Measurements from ENCODE around the gene ZDHHC20.

ZDHHC20 gene

GRCh38 chr13:21362741-21363140 lies 96.4 kb downstream of the ZDHHC20 start:
- no peak for DNase-seq

- no peak for DNase-seq
Measured at GRCh38 chr13:21361706-21362105, 97.4 kb downstream of the ZDHHC20 start.

GRCh38 chr13:21361123-21361522 lies 98.0 kb downstream of the ZDHHC20 start:
- no peak for DNase-seq

- no peak for DNase-seq
Measured at GRCh38 chr13:21360463-21360862, 98.6 kb downstream of the ZDHHC20 start.

DNA sequence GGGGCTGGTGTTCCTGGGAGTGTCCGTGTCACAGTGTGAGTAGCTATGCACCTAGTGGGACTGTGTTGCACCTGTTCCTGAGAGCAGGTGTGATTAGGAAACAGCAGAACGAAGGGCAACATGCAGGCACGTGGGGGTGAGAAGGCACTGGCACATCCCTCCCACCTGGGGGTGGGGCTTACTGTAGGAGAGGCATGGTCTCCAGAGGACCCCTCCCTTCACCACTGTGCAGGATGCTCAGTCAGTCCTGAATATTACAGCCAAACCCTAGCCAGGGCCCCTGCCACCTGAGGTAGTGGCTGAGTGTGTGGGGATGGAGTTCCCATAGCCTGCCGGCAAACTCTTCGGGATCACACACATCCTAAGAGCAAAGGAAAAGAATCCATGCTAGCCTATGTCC lies 99.2 kb downstream of the ZDHHC20 start:
- DNase-seq: no peak

DNA sequence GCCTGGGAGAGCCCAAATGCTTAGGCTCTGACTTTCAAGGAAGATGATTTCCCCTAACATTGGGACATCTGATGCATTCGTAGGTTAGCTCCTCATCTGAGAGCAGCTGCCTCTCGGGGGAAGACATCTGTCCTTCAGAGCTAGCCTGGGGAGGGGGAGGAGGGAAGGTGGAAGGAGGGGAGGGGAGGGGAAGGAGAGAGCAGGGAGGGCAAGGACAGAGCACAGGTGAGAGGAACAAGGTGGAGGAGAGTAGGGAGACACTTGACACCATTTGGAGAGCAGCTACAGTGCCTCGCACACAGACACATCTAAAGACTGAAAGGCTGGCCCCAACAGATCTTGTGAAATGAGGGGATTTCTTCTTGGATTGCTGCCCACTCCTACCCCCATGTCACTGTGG lies 103.8 kb downstream of the ZDHHC20 start:
- DNase-seq: no peak

DNA sequence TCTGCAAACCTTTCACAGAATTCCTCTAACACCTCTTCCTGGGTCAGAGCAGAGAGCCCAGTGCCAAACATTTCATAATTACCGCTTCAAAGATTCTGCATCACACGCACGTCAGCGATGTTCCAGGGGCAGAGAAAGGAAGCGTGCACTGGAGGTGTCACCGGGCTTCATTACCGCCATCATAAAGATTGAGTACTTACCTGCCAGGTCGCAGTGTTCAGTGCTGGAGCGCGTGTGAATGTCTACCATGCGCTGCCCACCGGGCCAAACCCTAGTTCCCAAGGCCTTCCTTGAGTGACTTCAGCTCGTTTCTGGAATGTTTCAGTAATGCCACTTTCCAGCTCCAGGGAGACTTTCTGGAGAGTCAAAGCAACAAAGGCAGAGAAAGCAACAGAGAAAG lies 104.4 kb downstream of the ZDHHC20 start:
- no peak for DNase-seq

- DNase-seq: no peak
Measured at GRCh38 chr13:21348488-21349120, 110.5 kb downstream of the ZDHHC20 start.

- no peak for DNase-seq
Measured at GRCh38 chr13:21347753-21348318, 111.3 kb downstream of the ZDHHC20 start.

DNA sequence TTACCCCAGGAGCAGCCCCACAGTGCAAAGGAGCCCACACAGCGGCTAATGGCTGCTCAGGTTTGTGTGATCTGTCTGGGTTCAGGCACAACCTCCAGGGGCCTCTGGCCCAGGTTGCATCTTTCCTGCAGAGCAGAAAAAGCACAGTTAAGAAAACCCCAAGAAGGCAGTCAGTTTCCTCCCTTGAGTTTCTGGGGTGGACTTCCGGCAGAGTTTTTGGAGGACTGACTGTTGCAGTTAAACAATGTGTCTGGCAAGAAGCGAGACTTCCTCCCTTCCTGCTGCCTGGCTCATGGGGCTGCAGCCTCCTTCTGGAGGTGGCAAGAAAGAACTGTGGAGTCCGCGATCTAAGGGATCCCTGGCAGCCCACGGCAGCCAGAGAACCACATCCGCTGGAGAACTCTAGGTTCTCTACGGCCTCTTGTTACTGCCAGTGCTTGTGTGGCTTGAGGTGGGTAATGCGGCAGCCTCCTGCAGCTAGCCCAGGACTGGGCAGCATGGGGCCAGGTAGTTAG lies 114.4 kb downstream of the ZDHHC20 start:
- DNase-seq: no peak

DNA sequence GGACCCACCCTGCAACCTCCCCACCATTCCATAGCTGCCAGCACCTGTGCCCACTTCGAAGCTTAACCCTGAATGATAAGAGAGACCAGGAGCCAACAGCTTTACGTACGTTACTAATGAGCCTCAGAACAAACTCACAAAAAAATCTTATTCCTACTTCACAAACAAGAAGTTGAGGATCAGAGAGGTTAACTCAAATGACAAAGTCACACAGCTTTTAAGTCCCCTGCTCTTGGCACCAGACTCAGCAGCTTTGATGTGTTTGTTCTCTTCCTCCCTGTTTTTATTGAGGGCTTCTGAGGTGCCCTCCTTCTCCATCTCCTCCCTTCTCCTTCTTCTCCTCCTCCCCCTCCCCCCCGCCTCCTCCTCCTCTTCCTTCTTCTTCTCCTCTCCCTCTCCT lies 115.4 kb downstream of the ZDHHC20 start:
- no peak for DNase-seq

DNA sequence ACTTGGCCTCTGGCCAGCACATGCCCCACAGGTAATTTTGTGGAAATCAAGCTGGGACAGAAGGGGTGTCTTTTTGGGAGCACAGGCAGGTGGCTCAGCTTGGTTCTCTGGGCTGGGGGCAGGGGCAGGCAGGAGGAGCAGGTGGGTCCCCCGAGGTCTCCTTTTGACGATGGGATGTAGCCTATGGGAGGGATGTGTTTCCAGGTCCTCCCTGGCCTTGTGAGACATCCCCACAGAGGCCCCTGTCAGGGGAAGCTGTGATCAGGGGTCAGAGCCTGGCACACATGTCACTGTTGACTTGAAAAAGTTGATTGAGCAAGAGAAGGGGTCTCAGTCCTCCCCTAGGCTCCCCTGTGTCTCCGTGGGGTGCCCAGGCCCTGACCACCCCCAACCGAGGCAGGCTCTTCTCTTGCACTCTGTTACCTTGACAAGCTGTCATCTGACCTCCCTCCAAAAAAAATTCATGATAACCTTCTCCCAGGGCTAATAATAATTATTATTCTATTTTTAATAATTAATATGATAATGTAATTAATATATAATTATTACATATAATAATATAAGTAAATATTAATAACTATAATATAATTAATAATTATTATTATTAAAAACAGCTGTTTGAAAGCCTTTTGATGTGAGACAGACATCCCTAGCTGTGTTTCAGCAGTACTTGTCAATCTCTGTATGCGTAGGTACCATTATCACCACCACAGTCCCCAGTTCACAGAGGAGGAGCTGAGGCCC lies 116.2 kb downstream of the ZDHHC20 start:
- DNase-seq: no peak

GRCh38 chr13:21341637-21342422 lies 117.3 kb downstream of the ZDHHC20 start:
- no peak for DNase-seq

GRCh38 chr13:21338639-21339278 lies 120.3 kb downstream of the ZDHHC20 start:
- no peak for DNase-seq

DNA sequence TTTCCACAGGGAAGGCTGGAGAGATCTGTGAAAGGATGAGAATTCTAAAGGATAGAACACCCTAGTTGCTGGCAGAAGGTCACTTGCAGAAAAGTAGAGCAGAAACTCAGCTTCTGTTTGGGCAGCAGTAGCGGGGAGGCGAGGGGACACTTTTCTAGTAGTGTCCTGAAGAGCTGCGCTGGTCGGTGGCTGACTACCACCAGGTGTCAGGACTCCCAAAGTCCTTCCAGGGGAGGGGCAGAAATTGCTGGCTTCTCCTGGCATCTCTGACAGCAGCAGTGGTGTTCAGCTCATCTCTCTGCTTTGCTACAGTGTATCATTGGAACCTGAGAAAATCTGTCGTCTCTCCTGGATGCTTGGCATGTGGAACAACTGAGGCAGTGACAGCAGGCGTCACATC lies 120.9 kb downstream of the ZDHHC20 start:
- DNase-seq: no peak

DNA sequence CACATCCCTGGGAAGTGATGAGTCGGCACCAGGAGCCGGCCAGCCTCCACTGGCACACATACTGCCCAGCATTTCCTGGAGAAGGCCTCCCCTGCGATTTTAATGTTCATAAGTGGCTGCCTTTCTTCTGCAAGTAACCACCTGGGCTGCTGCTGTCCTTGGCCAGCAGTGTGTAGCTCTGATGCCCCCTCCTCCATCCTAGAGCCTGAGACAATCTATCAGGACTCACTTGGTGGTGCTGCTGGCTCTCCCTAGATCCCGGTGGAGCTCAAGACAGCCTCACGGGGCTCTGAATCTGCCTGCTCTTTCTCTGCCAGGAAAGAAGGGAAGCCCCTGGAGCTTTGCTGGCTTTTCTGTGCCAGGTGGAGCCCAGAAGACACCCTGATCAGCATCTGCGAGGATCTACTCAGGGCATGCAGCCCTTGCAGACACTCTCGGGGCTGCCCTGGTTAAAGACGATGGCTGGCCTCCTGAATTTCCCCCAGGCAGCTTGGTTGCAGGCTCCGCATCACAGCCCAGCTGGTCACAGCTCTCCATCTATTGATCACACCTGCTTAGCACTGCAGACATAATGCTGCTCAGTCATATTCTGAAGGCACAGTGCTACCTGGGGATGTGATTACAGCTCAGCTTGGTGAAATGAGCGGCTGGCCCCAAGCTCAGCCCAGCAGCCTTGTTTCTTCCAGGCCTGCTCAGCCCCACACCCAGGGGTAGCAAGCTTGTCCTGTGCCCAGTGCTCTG lies 122.3 kb downstream of the ZDHHC20 start:
- DNase-seq: peak in 1 of 56 donors; percentile 12

DNA sequence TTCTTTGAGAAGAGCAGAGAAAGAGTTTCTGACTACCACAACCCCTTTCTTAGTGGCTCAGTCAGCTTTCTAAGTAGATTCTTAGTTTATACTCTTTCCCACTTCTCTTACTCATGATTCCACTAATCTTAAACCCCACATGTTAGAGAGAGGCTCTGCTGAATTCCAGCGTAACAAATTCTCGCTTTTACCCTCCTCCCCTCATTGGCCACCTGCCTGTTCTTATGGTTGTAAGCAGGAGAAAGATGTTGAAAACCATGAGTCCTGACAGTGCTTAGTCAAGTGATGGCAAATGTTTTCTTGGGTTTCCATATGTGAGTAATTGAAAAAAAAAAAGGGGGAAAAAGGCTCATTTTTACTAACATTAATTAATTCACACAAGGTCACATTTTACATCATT lies 125.9 kb downstream of the ZDHHC20 start:
- no peak for DNase-seq

- DNase-seq: no peak
Measured at GRCh38 chr13:21330126-21330861, 128.8 kb downstream of the ZDHHC20 start.

DNA sequence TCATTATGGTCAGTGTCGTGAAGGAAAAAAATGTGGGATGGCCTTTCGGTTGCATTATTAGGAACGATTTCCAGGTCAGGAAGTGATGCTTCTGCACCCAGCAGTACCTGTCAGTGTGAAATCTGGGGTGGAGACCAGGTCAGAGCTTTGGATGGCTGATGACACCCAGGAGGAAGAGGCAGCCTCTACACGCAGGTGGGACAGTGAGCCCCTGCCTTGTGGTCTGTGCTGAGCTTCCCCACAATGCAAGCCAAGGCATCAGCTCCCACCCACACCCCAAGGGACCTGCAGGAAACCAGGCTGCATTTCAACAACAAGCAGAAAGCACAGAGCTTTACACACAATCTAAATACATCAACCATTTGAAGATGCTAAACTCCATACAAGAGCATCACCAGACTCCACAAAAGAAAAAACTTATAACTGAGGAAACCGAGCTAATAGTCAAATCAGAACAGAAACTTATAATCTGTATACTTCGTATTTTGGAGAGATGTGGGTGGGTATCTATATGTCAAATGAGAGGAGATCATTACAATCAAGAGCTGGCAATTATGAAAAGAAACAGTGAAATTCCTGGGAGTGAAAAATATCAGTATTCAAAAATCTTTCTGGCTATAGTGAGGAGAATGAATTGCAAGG lies 130.1 kb downstream of the ZDHHC20 start:
- DNase-seq: no peak
